Breast epithelium (tissue), 3 donors: ENCODE results near the gene PTRH2.

Source experiments
- POLR2A ChIP-seq: fragments of 450-650 bp; IDR thresholded peaks from one replicate; pipeline ENCODE4 v1.6.1; 2016; ENCODE audit warnings: antibody characterized with exemption, mild to moderate bottlenecking, moderate library complexity
- POLR2AphosphoS5 ChIP-seq, 3 donors: sonication (generic); formaldehyde crosslinking; IDR thresholded peaks; one replicate each; pipeline ENCODE4 v1.6.1; 2017; ENCODE audit warnings: antibody characterized with exemption in 3 of 3
- TF ChIP-seq, protein P1 (sequence below), 3 donors: fragments of 450-650 bp; IDR thresholded peaks; one replicate each; pipeline ENCODE4 v1.5.1; 2016 to 2017; ENCODE audit warnings: antibody characterized with exemption in 3 of 3, mild to moderate bottlenecking in 3 of 3, moderate library complexity in 3 of 3

DNA sequence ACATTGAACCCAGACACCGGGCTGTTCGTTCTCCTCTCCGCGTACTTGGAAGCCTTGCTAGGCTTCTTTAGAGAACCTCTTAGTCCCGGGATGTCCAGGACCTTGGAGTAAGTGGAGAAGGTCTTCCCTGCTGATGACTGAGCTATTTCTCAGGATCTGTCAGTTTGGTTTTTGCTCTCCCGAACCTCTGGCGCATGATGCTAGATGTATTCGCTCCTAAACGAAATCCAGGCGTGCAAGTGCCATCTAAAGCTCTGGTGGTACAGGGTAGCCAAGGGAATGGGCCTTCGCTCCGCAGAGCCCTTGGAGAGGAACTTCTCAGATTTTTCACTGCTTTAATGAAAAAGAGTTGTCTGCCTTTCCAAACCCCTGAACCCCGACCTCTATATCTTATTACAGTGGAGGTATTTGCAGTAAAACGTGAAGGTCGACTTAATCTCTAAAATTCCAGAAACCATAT, 771 bp upstream of the PTRH2 start:
- TF ChIP-seq POLR2A (no peak), POLR2AphosphoS5 (IDR thresholded peaks at IDR 0.05) (no peak)
- TF ChIP-seq, protein P1, sequence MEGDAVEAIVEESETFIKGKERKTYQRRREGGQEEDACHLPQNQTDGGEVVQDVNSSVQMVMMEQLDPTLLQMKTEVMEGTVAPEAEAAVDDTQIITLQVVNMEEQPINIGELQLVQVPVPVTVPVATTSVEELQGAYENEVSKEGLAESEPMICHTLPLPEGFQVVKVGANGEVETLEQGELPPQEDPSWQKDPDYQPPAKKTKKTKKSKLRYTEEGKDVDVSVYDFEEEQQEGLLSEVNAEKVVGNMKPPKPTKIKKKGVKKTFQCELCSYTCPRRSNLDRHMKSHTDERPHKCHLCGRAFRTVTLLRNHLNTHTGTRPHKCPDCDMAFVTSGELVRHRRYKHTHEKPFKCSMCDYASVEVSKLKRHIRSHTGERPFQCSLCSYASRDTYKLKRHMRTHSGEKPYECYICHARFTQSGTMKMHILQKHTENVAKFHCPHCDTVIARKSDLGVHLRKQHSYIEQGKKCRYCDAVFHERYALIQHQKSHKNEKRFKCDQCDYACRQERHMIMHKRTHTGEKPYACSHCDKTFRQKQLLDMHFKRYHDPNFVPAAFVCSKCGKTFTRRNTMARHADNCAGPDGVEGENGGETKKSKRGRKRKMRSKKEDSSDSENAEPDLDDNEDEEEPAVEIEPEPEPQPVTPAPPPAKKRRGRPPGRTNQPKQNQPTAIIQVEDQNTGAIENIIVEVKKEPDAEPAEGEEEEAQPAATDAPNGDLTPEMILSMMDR (IDR thresholded peaks at IDR 0.05) = no peak
